Neuronal stem cell (in vitro differentiated cells): Measurements from ENCODE around the gene OPN1SW. TPM values are rescaled to one million over a fixed set of nuclear protein-coding genes. Genes with fewer than 3 reads are reported as not detected.
A peak's percentile ranks its signal among the peaks of the same experiment; 100 is the strongest.

Experiments
- DNase-seq: peaks from one replicate; pipeline ENCODE4 v3.0.0-alpha.2; 2013; ENCODE audit warnings: low spot score
- H2AFZ ChIP-seq: one replicate; pipeline ENCODE4 v1.6.1; 2013; ENCODE audit warnings: mild to moderate bottlenecking, low read length, inconsistent platforms
- H2AK5ac ChIP-seq: 2 replicates; pipeline ENCODE4 v1.6.1; 2013; ENCODE audit warnings: low read depth, mild to moderate bottlenecking, inconsistent platforms, low read length, moderate library complexity, mixed read lengths
- H2BK120ac ChIP-seq: 2 replicates; pipeline ENCODE4 v1.6.1; 2013; ENCODE audit warnings: low read depth, mild to moderate bottlenecking, inconsistent platforms, low read length, moderate library complexity, mixed read lengths
- H2BK12ac ChIP-seq: one replicate; pipeline ENCODE4 v1.6.1; 2013; ENCODE audit warnings: low read length, inconsistent platforms
- H2BK15ac ChIP-seq: 2 replicates; pipeline ENCODE4 v1.6.1; 2013; ENCODE audit warnings: mild to moderate bottlenecking, low read length, inconsistent platforms, mixed read lengths
- H2BK5ac ChIP-seq: one replicate; pipeline ENCODE4 v1.6.1; 2013; ENCODE audit warnings: inconsistent platforms, mild to moderate bottlenecking, low read length, moderate library complexity
- H3K14ac ChIP-seq: one replicate; pipeline ENCODE4 v1.6.1; 2013; ENCODE audit warnings: low read length, inconsistent platforms
- H3K18ac ChIP-seq: 2 replicates; pipeline ENCODE4 v1.6.1; 2013; ENCODE audit warnings: low read length, inconsistent platforms
- H3K23ac ChIP-seq: 2 replicates; pipeline ENCODE4 v1.6.1; 2013; ENCODE audit warnings: low read depth, mild to moderate bottlenecking, mixed read lengths, low read length, inconsistent platforms; ENCODE audit not compliant: poor library complexity
- H3K27ac ChIP-seq: replicated peaks from 3 replicates; pipeline ENCODE4 v1.5.1; 2013; ENCODE audit warnings: low read length, inconsistent platforms
- H3K27me3 ChIP-seq, 3 experiments: 2 replicates each; pipeline ENCODE4 v1.6.1; 2013; ENCODE audit warnings: low read length in 3 of 3, mild to moderate bottlenecking in 2 of 3, inconsistent platforms in 1 of 3, low read depth in 1 of 3, mixed read lengths in 1 of 3, moderate library complexity in 1 of 3; ENCODE audit not compliant: control insufficient read depth in 3 of 3, insufficient read depth in 3 of 3
- H3K36me3 ChIP-seq, 2 donors: replicated peaks in 1 of 2; 2 replicates each; pipeline ENCODE4 v1.6.1; 2013; ENCODE audit warnings: low read length in 2 of 2; ENCODE audit not compliant: control insufficient read depth in 2 of 2, insufficient read depth in 2 of 2
- H3K4ac ChIP-seq: 2 replicates; pipeline ENCODE4 v1.6.1; 2013; ENCODE audit warnings: inconsistent platforms, mild to moderate bottlenecking, low read length, moderate library complexity
- H3K4me1 ChIP-seq, 2 donors: 1 replicate in 1 of 2; 2 replicates in 1 of 2; pipeline ENCODE4 v1.6.1; 2013; ENCODE audit warnings: low read length in 2 of 2, low read depth in 1 of 2; ENCODE audit not compliant: control insufficient read depth in 2 of 2, insufficient read depth in 1 of 2
- H3K4me2 ChIP-seq: one replicate; pipeline ENCODE4 v1.6.1; 2013; ENCODE audit warnings: mild to moderate bottlenecking, low read length, inconsistent platforms; ENCODE audit not compliant: insufficient read depth, poor library complexity, severe bottlenecking
- H3K4me3 ChIP-seq, 2 donors: 2 replicates each; pipeline ENCODE4 v1.5.1; 2013; ENCODE audit warnings: low read length in 2 of 2, mild to moderate bottlenecking in 2 of 2, inconsistent platforms in 1 of 2, moderate library complexity in 1 of 2
- H3K79me1 ChIP-seq: one replicate; pipeline ENCODE4 v1.6.1; 2013; ENCODE audit warnings: low read depth, mild to moderate bottlenecking, inconsistent platforms, low read length, moderate library complexity
- H3K9ac ChIP-seq: one replicate; pipeline ENCODE4 v1.6.1; 2013; ENCODE audit warnings: mild to moderate bottlenecking, low read depth, low read length, inconsistent platforms; ENCODE audit not compliant: poor library complexity
- H3K9me3 ChIP-seq, 2 donors: replicated peaks in 1 of 2; 2 replicates each; pipeline versions ENCODE3 to v1.6.1; 2013; ENCODE audit warnings: low read length in 2 of 2, mild to moderate bottlenecking in 2 of 2, inconsistent platforms in 1 of 2, low read depth in 1 of 2, mixed read lengths in 1 of 2, moderate library complexity in 1 of 2; ENCODE audit not compliant: control insufficient read depth in 2 of 2, insufficient read depth in 1 of 2
- H4K8ac ChIP-seq: one replicate; pipeline ENCODE4 v1.6.1; 2013; ENCODE audit warnings: low read depth, mild to moderate bottlenecking, inconsistent platforms, low read length, moderate library complexity
- H4K91ac ChIP-seq: one replicate; pipeline ENCODE4 v1.6.1; 2013; ENCODE audit warnings: low read length, low read depth, mild to moderate bottlenecking, inconsistent platforms; ENCODE audit not compliant: poor library complexity
- WGBS, 2 donors: extraction: QIAGEN DNeasy Blood & Tissue Kit; methylation state at CpG; one replicate each; pipeline ENCODE4 v1.1.7; 2013; ENCODE audit warnings: missing lambda C conversion rate in 2 of 2, mixed read lengths in 1 of 2; ENCODE audit not compliant: insufficient read length in 2 of 2, insufficient replicate concordance in 1 of 2; ENCODE audit errors: extremely low coverage in 2 of 2; 5-methylcytosine and 5-hydroxymethylcytosine counted together
- polyA plus RNA-seq, 2 experiments: library from polyadenylated mRNA; stranded (reverse); fragments of 200-250 nt; gene quantifications; one replicate each; pipeline ENCODE4 v1.2.3, GENCODE V29; 2013

Gene OPN1SW, protein sequence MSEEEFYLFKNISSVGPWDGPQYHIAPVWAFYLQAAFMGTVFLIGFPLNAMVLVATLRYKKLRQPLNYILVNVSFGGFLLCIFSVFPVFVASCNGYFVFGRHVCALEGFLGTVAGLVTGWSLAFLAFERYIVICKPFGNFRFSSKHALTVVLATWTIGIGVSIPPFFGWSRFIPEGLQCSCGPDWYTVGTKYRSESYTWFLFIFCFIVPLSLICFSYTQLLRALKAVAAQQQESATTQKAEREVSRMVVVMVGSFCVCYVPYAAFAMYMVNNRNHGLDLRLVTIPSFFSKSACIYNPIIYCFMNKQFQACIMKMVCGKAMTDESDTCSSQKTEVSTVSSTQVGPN
- polyA plus RNA-seq (2013, experiment 1 of 2): 0.56 TPM
- 0.76 TPM for polyA plus RNA-seq (2013, experiment 2 of 2)

- Histone ChIP-seq H2AK5ac (no peak within 1 kb of the TSS), H3K36me3 (peaks cover 12 to 35% of the 10 kb centered on the region in 2 donors), H2BK120ac (no peak within 1 kb of the TSS), H3K18ac (no peak within 1 kb of the TSS), H3K4ac (no peak within 1 kb of the TSS), H4K91ac (no peak within 1 kb of the TSS), H2BK5ac (no peak within 1 kb of the TSS), H3K27ac (no peak within 1 kb of the TSS), H3K27me3 (no peaks in the 10 kb centered on the region), H3K9me3 (peaks cover 3 to 9% of the 10 kb centered on the region in 2 donors), H4K8ac (no peak within 1 kb of the TSS), H3K4me1 (no peaks in the 10 kb centered on the region), H2BK12ac (no peak within 1 kb of the TSS), H3K4me2 (no peak within 1 kb of the TSS), H3K23ac (peak within 1 kb of the TSS; percentile 39), H2BK15ac (no peak within 1 kb of the TSS), H3K79me1 (no peaks in the 10 kb centered on the region), H3K9ac (no peak within 1 kb of the TSS), H3K14ac (no peak within 1 kb of the TSS), H2AFZ (no peak within 1 kb of the TSS), H3K4me3 (no peak within 1 kb of the TSS)
- no CpG with 5 or more reads among the region's 4 CpGs for WGBS, 2 donors
- DNase-seq: no peak
Observed at GRCh38 chr7:128775744-128776474, at the start of gene OPN1SW. Gene OPN1SW (minus strand): TSS chr7:128775794. CDS start chr7:128775781, 13 bp downstream.

DNA sequence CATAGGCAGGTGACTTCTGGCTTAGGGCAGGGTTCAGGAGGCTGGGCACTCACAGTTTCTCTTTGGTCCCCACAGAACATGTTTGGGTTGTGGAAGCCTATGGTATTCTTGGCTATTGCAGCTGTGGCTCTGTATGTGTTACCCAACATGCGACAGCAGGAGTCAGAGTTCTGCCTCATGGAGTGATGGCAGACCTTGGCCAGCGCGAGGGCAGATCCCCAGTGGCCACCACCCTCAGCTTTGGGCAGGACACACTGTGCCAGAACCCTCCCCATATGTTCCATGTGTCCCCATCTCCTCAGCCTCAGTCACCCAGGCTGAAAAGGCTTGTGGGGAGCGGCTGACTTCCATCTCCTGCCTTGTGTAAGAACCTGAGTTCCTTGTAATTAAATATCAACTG is 46.1 kb upstream of the OPN1SW start:
- Histone ChIP-seq H3K4me2 (no peak overlapping the region), H4K8ac (no peak overlapping the region), H3K9me3 (no peaks in the 10 kb centered on the region), H3K9ac (no peak overlapping the region), H2BK12ac (no peak overlapping the region), H3K4ac (no peak overlapping the region), H2AK5ac (no peak overlapping the region), H2AFZ (no peak overlapping the region), H4K91ac (no peak overlapping the region), H3K23ac (no peak overlapping the region), H3K14ac (no peak overlapping the region), H2BK5ac (no peak overlapping the region), H3K27me3 (peaks cover 0 to 2% (median 0%) of the 10 kb centered on the region in 3 experiments), H3K18ac (no peak overlapping the region), H3K27ac (no peak overlapping the region), H2BK120ac (no peak overlapping the region), H3K36me3 (peaks cover 0 to 6% of the 10 kb centered on the region in 2 donors), H3K4me3 (no peak overlapping the region), H3K79me1 (no peaks in the 10 kb centered on the region), H2BK15ac (no peak overlapping the region), H3K4me1 (peaks cover 0 to 3% of the 10 kb centered on the region in 2 donors)
- no peak for DNase-seq
- WGBS, 2 donors: no CpG with 5 or more reads among the region's 4 CpGs

DNA sequence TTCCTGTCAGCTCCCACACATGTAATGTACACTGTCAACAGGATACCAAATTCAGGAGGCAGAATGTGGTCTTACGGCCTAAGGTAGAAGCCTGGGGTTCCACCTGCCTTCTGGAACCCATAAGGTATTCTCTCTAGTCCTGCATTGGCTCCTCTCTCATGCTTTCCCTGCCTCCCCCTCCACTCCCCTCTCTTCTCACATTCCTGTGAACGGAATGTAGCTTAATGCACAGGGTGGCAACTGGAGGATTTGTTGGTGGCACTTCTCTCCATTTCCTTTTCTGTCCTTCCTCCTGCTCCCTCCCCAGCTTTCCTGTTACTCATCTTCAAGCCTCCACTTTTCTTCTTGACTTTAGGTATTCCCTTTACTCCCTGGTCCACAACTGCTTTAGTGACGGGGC is 43.1 kb upstream of the OPN1SW start:
- no peak overlapping the region for H3K4ac ChIP-seq
- H2BK120ac ChIP-seq: no peak overlapping the region
- no peaks in the 10 kb centered on the region for H3K79me1 ChIP-seq
- no peak overlapping the region for H3K18ac ChIP-seq
- peaks cover 0 to 5% of the 10 kb centered on the region in 2 donors for H3K4me1 ChIP-seq
- no peak overlapping the region for H4K91ac ChIP-seq
- H2BK15ac ChIP-seq: no peak overlapping the region
- H2AK5ac ChIP-seq: no peak overlapping the region
- H2BK5ac ChIP-seq: no peak overlapping the region
- no peak overlapping the region for H2BK12ac ChIP-seq
- H3K27ac ChIP-seq: no peak overlapping the region
- WGBS, 2 donors: no CpG with 5 or more reads among the region's 3 CpGs
- DNase-seq: no peak
- no peaks in the 10 kb centered on the region for H3K9me3 ChIP-seq
- H4K8ac ChIP-seq: no peak overlapping the region
- no peak overlapping the region for H3K4me3 ChIP-seq
- no peak overlapping the region for H3K4me2 ChIP-seq
- H2AFZ ChIP-seq: no peak overlapping the region
- no peak overlapping the region for H3K14ac ChIP-seq
- no peak overlapping the region for H3K9ac ChIP-seq
- peaks cover 0 to 9% of the 10 kb centered on the region in 2 donors for H3K36me3 ChIP-seq
- peaks cover 0 to 2% (median 0%) of the 10 kb centered on the region in 3 experiments for H3K27me3 ChIP-seq
- H3K23ac ChIP-seq: no peak overlapping the region

DNA sequence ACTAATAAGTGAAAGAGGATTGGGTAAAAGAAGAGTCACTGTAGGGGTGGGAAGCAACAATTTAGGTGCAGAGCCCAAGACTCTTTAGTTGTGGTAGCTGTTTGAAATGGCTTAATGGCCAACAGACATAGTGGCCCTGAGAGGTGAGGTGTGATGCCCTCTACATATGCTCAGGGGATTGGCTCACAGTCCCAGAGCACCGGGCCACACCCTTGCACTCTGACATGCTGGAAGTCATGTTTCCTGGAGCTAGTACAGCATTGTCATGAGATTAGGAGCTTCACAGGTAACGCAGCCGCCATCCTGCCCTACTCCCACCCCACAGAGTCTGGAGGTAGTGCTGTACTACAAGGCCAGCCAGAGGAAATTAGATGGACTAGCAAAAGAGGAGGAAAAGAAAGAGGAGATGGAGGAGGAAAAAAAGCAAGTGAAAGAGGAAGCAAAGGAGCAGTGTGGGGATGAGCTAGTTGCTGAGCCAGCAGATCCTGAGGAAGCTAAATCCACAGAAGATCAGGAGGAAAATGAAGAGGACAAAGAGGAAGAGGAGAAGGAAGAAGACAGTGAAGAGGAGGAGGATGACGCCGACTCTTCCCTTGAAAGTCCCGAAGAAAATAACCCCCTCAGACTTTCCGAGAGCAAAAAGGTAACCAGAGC is 39.8 kb upstream of the OPN1SW start:
- DNase-seq: no peak
- no peak overlapping the region for H4K8ac ChIP-seq
- H3K4me1 ChIP-seq: peaks cover 0 to 10% of the 10 kb centered on the region in 2 donors
- H2AK5ac ChIP-seq: no peak overlapping the region
- no peak overlapping the region for H2BK15ac ChIP-seq
- no peaks in the 10 kb centered on the region for H3K9me3 ChIP-seq
- no peak overlapping the region for H3K4ac ChIP-seq
- no peak overlapping the region for H2BK120ac ChIP-seq
- no peak overlapping the region for H3K4me2 ChIP-seq
- no peak overlapping the region for H2BK12ac ChIP-seq
- H3K27ac ChIP-seq: no peak overlapping the region
- no peak overlapping the region for H2BK5ac ChIP-seq
- H3K4me3 ChIP-seq: no peak overlapping the region
- H3K27me3 ChIP-seq: no peaks in the 10 kb centered on the region
- no peak overlapping the region for H3K14ac ChIP-seq
- no peak overlapping the region for H3K23ac ChIP-seq
- H3K36me3 ChIP-seq: peaks cover 16 to 22% of the 10 kb centered on the region in 2 donors
- no peak overlapping the region for H3K18ac ChIP-seq
- no peak overlapping the region for H2AFZ ChIP-seq
- H3K9ac ChIP-seq: no peak overlapping the region
- no CpG with 5 or more reads among the region's 7 CpGs for WGBS, 2 donors
- H3K79me1 ChIP-seq: no peaks in the 10 kb centered on the region
- H4K91ac ChIP-seq: no peak overlapping the region
